ENCODE data around the gene CPXM1.

CPXM1 gene

DNA sequence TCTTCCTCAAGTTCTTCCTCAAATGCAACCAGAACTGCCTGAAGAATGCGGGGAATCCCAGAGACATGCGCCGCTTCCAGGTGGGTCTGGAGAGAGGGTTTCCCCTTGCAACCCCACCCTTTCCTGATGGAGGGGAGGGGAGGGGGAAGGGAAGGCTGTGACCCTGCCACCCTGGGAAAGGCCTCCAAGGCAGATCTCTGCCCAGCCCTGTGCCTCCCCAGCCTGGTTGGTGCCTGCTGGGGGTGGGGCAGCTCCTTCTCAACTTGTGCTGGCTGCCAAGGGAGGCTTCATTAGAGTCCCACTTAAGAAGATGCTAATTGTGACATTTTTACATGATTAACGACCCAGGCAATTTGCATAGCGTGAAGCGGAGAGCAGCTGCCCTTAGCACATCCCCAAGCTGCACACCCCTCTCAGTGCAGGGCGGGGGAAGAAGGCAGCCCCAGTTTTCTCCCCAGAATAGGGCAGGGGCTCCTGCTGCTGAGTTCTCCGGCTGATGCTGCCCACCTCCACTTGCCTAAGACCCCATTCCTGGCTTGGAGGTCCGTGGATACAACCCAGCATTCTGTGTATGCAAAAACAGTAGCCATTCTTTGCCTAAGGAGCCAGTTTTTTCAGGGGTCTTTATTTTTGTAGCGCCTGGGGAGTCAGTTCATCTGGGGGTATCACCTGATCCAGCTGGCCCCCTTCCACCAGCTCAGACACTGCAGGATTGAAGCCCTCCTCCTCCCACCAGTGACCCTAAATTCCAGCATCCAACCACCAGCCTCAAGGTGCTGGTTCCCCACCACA is 51.7 kb downstream of the CPXM1 start:
- no peak for DNase-seq (ENCODE audit: low read depth)

DNA sequence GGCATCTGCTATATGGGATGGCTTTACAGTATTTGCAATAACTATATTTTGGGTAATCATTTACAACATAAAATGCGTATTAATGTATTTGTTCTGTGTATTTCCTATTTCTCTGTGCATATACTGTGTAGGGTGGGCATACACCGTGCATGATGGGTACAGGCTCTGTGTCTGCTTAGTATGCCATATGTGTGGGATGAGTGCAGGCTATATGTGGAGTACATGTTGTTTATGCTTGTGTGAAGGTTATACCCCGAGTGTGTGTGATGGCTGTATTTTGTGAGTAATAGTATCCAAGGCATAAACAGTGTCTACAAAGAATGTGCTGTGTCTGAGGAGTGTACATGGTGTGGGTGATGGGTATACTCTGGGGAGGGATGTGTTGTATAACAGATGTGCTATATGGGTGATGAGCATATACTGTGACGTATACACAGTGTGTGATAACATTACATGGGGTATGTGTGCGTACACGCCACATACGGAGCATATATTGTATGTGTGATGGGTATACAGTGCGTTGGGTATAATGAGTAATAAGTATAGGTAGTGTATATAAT is 52.7 kb downstream of the CPXM1 start:
- no peak for DNase-seq (ENCODE audit: low read depth)

DNA sequence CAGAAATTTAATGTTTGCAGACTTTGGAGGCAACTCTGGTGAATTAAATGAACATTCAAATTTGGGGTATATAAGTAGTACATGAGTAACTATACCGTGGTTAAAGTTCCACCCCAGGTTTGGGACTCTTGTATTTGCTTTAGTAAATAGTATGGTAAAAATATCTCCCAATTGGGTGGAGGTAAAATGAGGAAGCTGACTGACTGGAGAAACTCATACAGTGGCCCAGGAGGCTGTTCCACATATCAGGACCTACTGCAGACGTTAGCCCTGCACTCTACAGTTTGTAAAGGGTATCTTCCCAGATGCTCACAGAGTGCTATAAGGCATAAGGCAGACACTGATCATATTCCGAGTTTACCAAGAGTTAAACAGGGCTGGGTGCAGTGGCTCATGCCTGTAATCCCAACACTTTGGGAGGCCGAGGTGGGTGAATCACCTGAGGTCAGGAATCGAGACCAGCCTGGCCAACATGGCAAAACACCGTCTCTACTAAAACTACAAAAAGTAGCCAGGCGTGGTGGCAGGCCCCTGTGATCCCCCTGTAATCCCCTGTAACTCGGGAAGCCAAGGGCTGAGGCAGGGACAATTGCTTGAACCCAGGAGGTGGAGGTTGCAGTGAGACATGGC is 53.7 kb downstream of the CPXM1 start:
- no peak for DNase-seq (ENCODE audit: low read depth)

DNA sequence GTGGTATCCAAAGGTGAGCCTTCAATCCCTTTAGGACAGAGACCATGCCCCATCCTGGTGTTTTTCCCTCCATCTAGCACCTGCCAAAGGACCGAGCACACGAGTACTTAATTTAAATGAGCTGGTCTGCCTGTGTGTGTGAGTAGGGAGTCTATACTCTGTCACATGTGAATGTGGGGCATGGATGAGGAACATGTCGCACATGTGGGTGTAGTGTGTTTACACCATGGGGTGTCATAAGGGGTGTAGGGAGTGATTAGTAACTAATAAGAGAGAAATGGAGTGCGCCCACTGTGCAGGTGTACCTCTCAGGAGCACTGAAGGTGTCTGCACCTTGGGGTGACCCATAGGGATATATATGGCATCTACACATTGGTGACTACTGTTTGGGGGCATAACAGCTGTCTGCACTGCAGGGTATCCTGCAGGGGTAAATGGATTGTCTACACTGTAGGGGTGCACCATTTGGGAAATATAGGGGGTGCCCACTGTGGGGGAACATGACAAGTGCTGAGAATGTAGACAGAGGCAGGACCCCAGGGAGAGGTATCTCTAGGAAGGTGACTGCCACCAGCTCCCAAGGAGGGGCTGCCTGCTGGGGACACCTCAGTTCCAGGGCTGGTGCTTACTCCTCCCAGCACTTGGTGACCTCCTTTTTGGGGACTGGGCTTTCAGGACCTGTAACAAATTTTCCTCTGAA is 54.3 kb downstream of the CPXM1 start:
- no peak for DNase-seq (ENCODE audit: low read depth)

DNA sequence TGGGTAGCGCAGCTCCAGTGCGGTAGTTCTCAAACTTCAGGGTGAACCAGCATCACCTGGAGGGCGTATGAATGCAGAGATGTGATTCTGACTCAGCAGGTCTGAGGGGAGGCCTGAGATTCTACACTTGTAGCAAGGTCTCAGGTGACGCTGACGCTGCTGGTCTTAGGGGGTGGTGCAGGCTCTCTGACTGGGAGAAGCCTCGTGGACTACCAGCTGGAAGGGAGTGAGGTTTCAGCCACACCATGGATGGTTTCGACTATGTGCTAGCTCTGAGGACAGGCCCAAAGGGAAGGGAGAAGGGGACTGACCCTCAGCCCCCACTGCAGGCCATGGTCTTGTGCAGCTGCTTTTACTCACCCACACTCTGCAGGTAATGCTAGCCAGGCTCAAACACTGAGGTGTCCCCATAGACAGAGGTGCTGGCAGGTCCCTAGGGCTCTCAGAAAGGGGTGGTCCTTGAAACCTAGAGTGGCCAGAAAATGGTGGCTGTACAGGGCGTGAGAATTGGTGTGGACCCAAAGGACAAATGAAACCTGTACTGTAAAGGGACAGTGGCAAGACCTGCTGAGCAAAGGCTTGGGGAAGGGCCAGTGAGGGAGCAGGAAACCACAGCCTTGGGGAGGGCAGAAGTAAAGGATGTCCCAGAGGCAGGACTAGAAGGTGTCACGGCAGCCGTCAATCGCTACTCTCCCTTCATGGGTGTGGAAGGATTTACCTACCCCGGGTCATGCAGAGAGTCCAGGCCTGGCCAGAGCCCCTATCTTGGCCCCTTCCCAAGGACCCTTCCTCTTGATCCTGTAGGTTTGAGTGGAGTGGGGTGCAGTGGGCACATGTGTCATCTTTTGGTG is 55.1 kb downstream of the CPXM1 start:
- DNase-seq (ENCODE audit: low read depth) = no peak
